Caco-2 (cell line): ENCODE data around the gene CUEDC2. TPM values are rescaled to one million over a fixed set of nuclear protein-coding genes. Genes with fewer than 3 reads are reported as not detected.

Experiments used
- BruUV-seq: library from RNA; stranded (reverse); fragments of 400-500 nt; replicated peaks from 2 replicates; lab custom pipeline; 2021; lab: Mats Ljungman, UMichigan
- CTCF ChIA-PET: fragments of 300-600 bp; sonication (Branson Sonifier 250); formaldehyde crosslinking; loops from one replicate; lab custom pipeline; 2022; ENCODE audit warnings: antibody characterized with exemption; lab: Charles Lee
- POLR2A ChIA-PET: fragments of 300-600 bp; sonication (Branson Sonifier 250); formaldehyde crosslinking; loops from one replicate; lab custom pipeline; 2022; ENCODE audit warnings: antibody characterized with exemption; lab: Charles Lee
- DNase-seq, 2 experiments: peaks; one replicate each; pipeline versions ENCODE4 v3.0.0 to v3.0.0-alpha.2; 2020 to 2022
- H3K27me3 ChIP-seq: replicated peaks from 2 replicates; pipeline ENCODE4 v1.6.0; 2011; ENCODE audit warnings: low read length; ENCODE audit not compliant: control insufficient read depth, insufficient read depth
- H3K36me3 ChIP-seq: 2 replicates; pipeline ENCODE4 v1.5.1; 2011; ENCODE audit warnings: low read length; ENCODE audit not compliant: control insufficient read depth, insufficient read depth
- H3K4me1 ChIP-seq: fragments of 250-450 bp; sonication (Bioruptor Pico); 2 replicates; pipeline ENCODE4 v1.5.1; 2020; ENCODE audit warnings: mild to moderate bottlenecking
- H3K4me3 ChIP-seq: 2 replicates; pipeline ENCODE4 v1.5.1; 2011; ENCODE audit warnings: low read depth, mild to moderate bottlenecking, control low read depth, low read length
- H3K9me3 ChIP-seq: fragments of 250-450 bp; sonication (Bioruptor Pico); 2 replicates; pipeline ENCODE4 v1.5.1; 2020; ENCODE audit warnings: mild to moderate bottlenecking, moderate library complexity
- H3K27ac Mint-ChIP-seq: one replicate; pipeline ENCODE4 v1.8.0; 2022; ENCODE audit warnings: mixed read lengths; ENCODE audit not compliant: unreplicated experiment
- H3K27me3 Mint-ChIP-seq: one replicate; pipeline ENCODE4 v1.8.0; 2022; ENCODE audit warnings: mixed read lengths; ENCODE audit not compliant: insufficient read depth, unreplicated experiment
- H3K36me3 Mint-ChIP-seq: one replicate; pipeline ENCODE4 v1.8.0; 2022; ENCODE audit warnings: mild to moderate bottlenecking, mixed read lengths; ENCODE audit not compliant: insufficient read depth, unreplicated experiment
- H3K4me1 Mint-ChIP-seq: one replicate; pipeline ENCODE4 v1.8.0; 2022; ENCODE audit warnings: low read depth, mixed read lengths; ENCODE audit not compliant: unreplicated experiment
- H3K4me3 Mint-ChIP-seq: one replicate; pipeline ENCODE4 v1.8.0; 2022; ENCODE audit warnings: mild to moderate bottlenecking, moderate library complexity, mixed read lengths; ENCODE audit not compliant: unreplicated experiment
- H3K9me3 Mint-ChIP-seq: one replicate; pipeline ENCODE4 v1.8.0; 2022; ENCODE audit warnings: mixed read lengths; ENCODE audit not compliant: unreplicated experiment
- CTCF ChIP-seq, 2 experiments: fragments of 200-600 bp in 1 of 2; IDR thresholded peaks; 1 replicate in 1 of 2; 2 replicates in 1 of 2; pipeline versions ENCODE4 v1.5.1 to v1.8.0; 2011 to 2022; ENCODE audit warnings: antibody characterized with exemption in 1 of 2, control low read depth in 1 of 2, inconsistent platforms in 1 of 2, low read depth in 1 of 2, low read length in 1 of 2, mild to moderate bottlenecking in 1 of 2, moderate library complexity in 1 of 2; ENCODE audit not compliant: insufficient read depth in 1 of 2, severe bottlenecking in 1 of 2, unreplicated experiment in 1 of 2
- intact Hi-C: fragments of 100-400 bp; cut with micrococcal nuclease; formaldehyde crosslinking; loops from one replicate; pipeline ENCODE4 v1.10.0; 2022; ENCODE audit not compliant: unreplicated experiment
- total RNA-seq: library from RNA; stranded (reverse); gene quantifications from 2 replicates; pipeline ENCODE4 v1.2.3, GENCODE V29; 2022

Gene CUEDC2
- total RNA-seq, 1 experiment from 2014 or later: 32.1 TPM

GRCh38 chr10:102429468-102429867, 2.9 kb downstream of the CUEDC2 start:
- no peaks in the 10 kb centered on the region for H3K27me3 ChIP-seq
- BruUV-seq: no TSS peak
- CTCF ChIA-PET: no interaction called here
- POLR2A ChIA-PET: no interaction called here
- no peak for DNase-seq
- Mint-ChIP-seq H3K9me3 (no peaks in the 10 kb centered on the region), H3K4me3 (no peak overlapping the region), H3K27ac (no peak overlapping the region), H3K36me3 (no peaks in the 10 kb centered on the region), H3K4me1 (peaks cover 16% of the 10 kb centered on the region), H3K27me3 (no peaks in the 10 kb centered on the region)
- TF ChIP-seq CTCF (IDR thresholded peaks at IDR 0.05; ENCODE audit: insufficient read depth in 1 of 2, low read depth in 1 of 2, low read length in 1 of 2, severe bottlenecking in 1 of 2, unreplicated experiment in 1 of 2): no peak
- H3K9me3 ChIP-seq: no peaks in the 10 kb centered on the region
- intact Hi-C loops: no loop called here
- no peaks in the 10 kb centered on the region for H3K36me3 ChIP-seq
- no peak overlapping the region for H3K4me3 ChIP-seq
- peaks cover 2% of the 10 kb centered on the region for H3K4me1 ChIP-seq

GRCh38 chr10:102426803-102427287, 5.5 kb downstream of the CUEDC2 start:
- intact Hi-C loops: no loop called here
- no TSS peak for BruUV-seq
- Histone ChIP-seq H3K9me3 (no peaks in the 10 kb centered on the region), H3K4me3 (no peak overlapping the region), H3K4me1 (peaks cover 5% of the 10 kb centered on the region; the same call in 1 of the 2 replicates), H3K36me3 (0 out of 2 replicates have a peak, but pooled peaks cover 1% of the 10 kb centered on the region), H3K27me3 (no peaks in the 10 kb centered on the region)
- ChIA-PET CTCF (no interaction called here), POLR2A (interaction anchor here (0.6 kb wide), 1 partner anchor 23 kb away, joined by 3 read pairs; no protein-coding TSS in a partner anchor)
- Mint-ChIP-seq H3K36me3 (peaks cover 7% of the 10 kb centered on the region), H3K9me3 (no peaks in the 10 kb centered on the region), H3K4me1 (peaks cover 6% of the 10 kb centered on the region), H3K27me3 (no peaks in the 10 kb centered on the region), H3K27ac (no peak overlapping the region), H3K4me3 (no peak overlapping the region)
- DNase-seq: no peak
- TF ChIP-seq CTCF (IDR thresholded peaks at IDR 0.05; ENCODE audit: insufficient read depth in 1 of 2, low read depth in 1 of 2, low read length in 1 of 2, severe bottlenecking in 1 of 2, unreplicated experiment in 1 of 2): no peak

GRCh38 chr10:102425444-102425843, 6.9 kb downstream of the CUEDC2 start:
- intact Hi-C loops: no loop called here
- Mint-ChIP-seq H3K36me3 (peaks cover 20% of the 10 kb centered on the region), H3K27ac (no peak overlapping the region), H3K27me3 (no peaks in the 10 kb centered on the region), H3K4me3 (no peak overlapping the region), H3K9me3 (no peaks in the 10 kb centered on the region), H3K4me1 (no peaks in the 10 kb centered on the region)
- H3K27me3 ChIP-seq: no peaks in the 10 kb centered on the region
- DNase-seq: no peak
- no peak for TF ChIP-seq CTCF (IDR thresholded peaks at IDR 0.05; ENCODE audit: insufficient read depth in 1 of 2, low read depth in 1 of 2, low read length in 1 of 2, severe bottlenecking in 1 of 2, unreplicated experiment in 1 of 2)
- H3K4me1 ChIP-seq: peaks cover 5% of the 10 kb centered on the region; the same call in 1 of the 2 replicates
- BruUV-seq: no TSS peak
- 0 out of 2 replicates have a peak, but pooled peaks cover 1% of the 10 kb centered on the region for H3K36me3 ChIP-seq
- CTCF ChIA-PET: interaction anchor here (0.5 to 1.1 kb wide), 2 partner anchors 57 to 158 kb away, joined by 3 read pairs; no protein-coding TSS in a partner anchor
- no peaks in the 10 kb centered on the region for H3K9me3 ChIP-seq
- no peak overlapping the region for H3K4me3 ChIP-seq
- POLR2A ChIA-PET: no interaction called here
